OCI-LY3 (cell line): ENCODE data around the gene CNTNAP2.

Source experiments
- H2AFZ ChIP-seq: fragments of 200-600, 300-600 bp; shearing (Covaris generic); 2 replicates; pipeline ENCODE4 v1.6.0; 2014; ENCODE audit warnings: antibody characterized with exemption, low read depth, low read length
- H3K27ac ChIP-seq: fragments of 200-600, 300-600 bp; sonication (generic); 2 replicates; pipeline ENCODE4 v1.5.1; 2014; ENCODE audit warnings: mild to moderate bottlenecking, low read length, moderate library complexity, mixed read lengths
- H3K27me3 ChIP-seq: fragments of 200-600, 300-600 bp; sonication (generic); 2 replicates; pipeline ENCODE4 v1.6.1; 2014; ENCODE audit warnings: low read depth, low read length, mixed read lengths
- H3K36me3 ChIP-seq: fragments of 200-600, 300-600 bp; sonication (generic); replicated peaks from 2 replicates; pipeline ENCODE3; 2014; ENCODE audit warnings: low read depth, low read length, mixed read lengths
- H3K4me1 ChIP-seq: fragments of 300-600, 200-600 bp; sonication (generic); 2 replicates; pipeline ENCODE4 v1.6.1; 2014; ENCODE audit warnings: low read length, mixed read lengths
- H3K4me2 ChIP-seq: fragments of 200-600, 300-600 bp; sonication (generic); 2 replicates; pipeline ENCODE4 v1.6.1; 2014; ENCODE audit warnings: low read length, mixed read lengths
- H3K4me3 ChIP-seq: fragments of 300-600, 200-600 bp; sonication (generic); 2 replicates; pipeline ENCODE4 v1.5.1; 2014; ENCODE audit warnings: antibody characterized with exemption, mild to moderate bottlenecking, low read length, moderate library complexity
- H3K79me2 ChIP-seq: fragments of 300-600, 200-600 bp; shearing (Covaris generic); 2 replicates; pipeline ENCODE4 v1.6.1; 2014; ENCODE audit warnings: mild to moderate bottlenecking, low read length, mixed read lengths
- H3K9ac ChIP-seq: fragments of 300-600, 200-600 bp; shearing (Covaris generic); 2 replicates; pipeline ENCODE4 v1.6.0; 2014; ENCODE audit warnings: mild to moderate bottlenecking, low read length, moderate library complexity
- H3K9me3 ChIP-seq: fragments of 200-600, 300-600 bp; shearing (Covaris generic); 2 replicates; pipeline ENCODE4 v1.6.1; 2014; ENCODE audit warnings: low read length, mixed read lengths; ENCODE audit not compliant: insufficient read depth
- H4K20me1 ChIP-seq: fragments of 200-600, 300-600 bp; sonication (generic); 2 replicates; pipeline ENCODE4 v1.6.1; 2016; ENCODE audit warnings: low read length, mixed read lengths; ENCODE audit not compliant: insufficient read depth
- EZH2phosphoT487 ChIP-seq: fragments of 200-600 bp; shearing (Covaris generic); IDR thresholded peaks from 2 replicates; pipeline ENCODE4 v1.6.1; 2018; ENCODE audit warnings: antibody characterized with exemption, mixed run types, low read depth
- TF ChIP-seq, protein P1 (sequence below): fragments of 200-600, 300-600 bp; sonication (generic); IDR thresholded peaks from 2 replicates; pipeline ENCODE4 v1.5.1; 2014; ENCODE audit warnings: antibody characterized with exemption, low read length, low read depth

CNTNAP2 gene

DNA sequence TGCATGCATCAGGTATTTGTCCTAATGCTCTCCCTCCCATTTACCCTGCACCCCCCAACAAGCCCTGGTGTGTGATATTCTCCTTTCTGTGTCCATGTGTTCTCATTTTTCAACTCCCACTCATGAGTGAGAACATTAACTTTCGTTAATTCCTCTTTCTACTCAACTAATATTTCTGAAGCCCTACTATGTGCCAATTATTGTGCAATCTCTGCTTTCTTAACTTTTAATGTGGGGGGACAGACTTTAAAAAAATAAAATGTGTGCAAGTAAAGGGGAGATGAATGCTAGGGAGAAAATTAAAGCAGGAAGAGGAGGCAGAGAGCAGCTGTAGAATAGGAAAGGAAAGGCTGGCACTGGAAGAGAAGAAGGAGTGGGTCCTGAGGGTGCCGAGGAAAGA is 1520.0 kb downstream of the CNTNAP2 start:
- Histone ChIP-seq H2AFZ (no peak overlapping the region), H3K9me3 (no peaks in the 10 kb centered on the region), H3K36me3 (no peaks in the 10 kb centered on the region), H3K4me1 (no peaks in the 10 kb centered on the region), H3K79me2 (no peaks in the 10 kb centered on the region), H3K27ac (no peak overlapping the region), H3K9ac (no peak overlapping the region), H3K4me2 (no peak overlapping the region), H4K20me1 (no peaks in the 10 kb centered on the region), H3K27me3 (no peaks in the 10 kb centered on the region), H3K4me3 (no peak overlapping the region)
- TF ChIP-seq EZH2phosphoT487: no peak
- TF ChIP-seq, protein P1, sequence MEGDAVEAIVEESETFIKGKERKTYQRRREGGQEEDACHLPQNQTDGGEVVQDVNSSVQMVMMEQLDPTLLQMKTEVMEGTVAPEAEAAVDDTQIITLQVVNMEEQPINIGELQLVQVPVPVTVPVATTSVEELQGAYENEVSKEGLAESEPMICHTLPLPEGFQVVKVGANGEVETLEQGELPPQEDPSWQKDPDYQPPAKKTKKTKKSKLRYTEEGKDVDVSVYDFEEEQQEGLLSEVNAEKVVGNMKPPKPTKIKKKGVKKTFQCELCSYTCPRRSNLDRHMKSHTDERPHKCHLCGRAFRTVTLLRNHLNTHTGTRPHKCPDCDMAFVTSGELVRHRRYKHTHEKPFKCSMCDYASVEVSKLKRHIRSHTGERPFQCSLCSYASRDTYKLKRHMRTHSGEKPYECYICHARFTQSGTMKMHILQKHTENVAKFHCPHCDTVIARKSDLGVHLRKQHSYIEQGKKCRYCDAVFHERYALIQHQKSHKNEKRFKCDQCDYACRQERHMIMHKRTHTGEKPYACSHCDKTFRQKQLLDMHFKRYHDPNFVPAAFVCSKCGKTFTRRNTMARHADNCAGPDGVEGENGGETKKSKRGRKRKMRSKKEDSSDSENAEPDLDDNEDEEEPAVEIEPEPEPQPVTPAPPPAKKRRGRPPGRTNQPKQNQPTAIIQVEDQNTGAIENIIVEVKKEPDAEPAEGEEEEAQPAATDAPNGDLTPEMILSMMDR: no peak

DNA sequence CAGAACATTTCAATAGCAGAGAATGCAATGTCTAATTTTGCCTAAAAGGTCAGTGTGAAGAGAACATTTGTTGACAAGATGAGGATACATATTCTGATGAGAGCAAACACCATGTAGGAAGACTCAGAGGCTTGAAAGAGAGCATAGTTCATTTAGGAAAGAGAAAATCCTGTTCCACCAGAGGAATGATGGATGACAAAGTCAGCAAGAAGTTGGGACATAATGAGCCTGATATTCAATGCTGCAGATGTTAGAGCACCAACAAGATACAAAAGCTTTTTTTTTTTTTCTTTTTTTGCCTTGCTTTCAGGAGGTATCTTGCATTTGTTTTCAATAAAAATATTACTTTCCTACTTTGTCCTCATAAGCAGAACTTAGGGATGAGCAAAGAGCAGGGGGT is 1522.0 kb downstream of the CNTNAP2 start:
- TF ChIP-seq, protein P1: no peak
- TF ChIP-seq EZH2phosphoT487: no peak

DNA sequence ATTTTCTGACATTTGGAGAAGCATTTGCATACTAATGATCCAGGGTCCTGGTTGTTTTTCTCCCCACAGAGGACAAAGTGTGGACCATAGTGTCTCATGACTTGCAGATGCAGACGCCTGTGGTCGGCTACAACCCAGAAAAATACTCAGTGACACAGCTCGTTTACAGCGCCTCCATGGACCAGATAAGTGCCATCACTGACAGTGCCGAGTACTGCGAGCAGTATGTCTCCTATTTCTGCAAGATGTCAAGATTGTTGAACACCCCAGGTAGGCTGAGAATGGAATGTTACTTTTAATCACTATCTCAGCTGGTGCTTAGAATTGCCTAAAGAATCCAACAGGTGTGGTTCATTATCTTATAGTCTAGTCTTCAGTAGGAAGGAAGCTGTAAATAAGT is 1522.4 kb downstream of the CNTNAP2 start:
- no peaks in the 10 kb centered on the region for H4K20me1 ChIP-seq
- H3K4me3 ChIP-seq: no peak overlapping the region
- H2AFZ ChIP-seq: no peak overlapping the region
- no peaks in the 10 kb centered on the region for H3K9me3 ChIP-seq
- no peaks in the 10 kb centered on the region for H3K4me1 ChIP-seq
- TF ChIP-seq, protein P1: no peak
- no peak for TF ChIP-seq EZH2phosphoT487
- H3K36me3 ChIP-seq: no peaks in the 10 kb centered on the region
- no peak overlapping the region for H3K9ac ChIP-seq
- no peak overlapping the region for H3K27ac ChIP-seq
- H3K79me2 ChIP-seq: no peaks in the 10 kb centered on the region
- no peaks in the 10 kb centered on the region for H3K27me3 ChIP-seq
- H3K4me2 ChIP-seq: no peak overlapping the region

More for the DNA sequence above, 1522.0 kb downstream of the CNTNAP2 start:
- H3K27me3 ChIP-seq: no peaks in the 10 kb centered on the region
- no peaks in the 10 kb centered on the region for H3K9me3 ChIP-seq
- no peak overlapping the region for H3K4me3 ChIP-seq
- H3K79me2 ChIP-seq: no peaks in the 10 kb centered on the region
- no peak overlapping the region for H3K27ac ChIP-seq
- no peak overlapping the region for H3K4me2 ChIP-seq
- no peak overlapping the region for H3K9ac ChIP-seq
- H4K20me1 ChIP-seq: no peaks in the 10 kb centered on the region
- H3K36me3 ChIP-seq: no peaks in the 10 kb centered on the region
- H2AFZ ChIP-seq: no peak overlapping the region
- no peaks in the 10 kb centered on the region for H3K4me1 ChIP-seq

DNA sequence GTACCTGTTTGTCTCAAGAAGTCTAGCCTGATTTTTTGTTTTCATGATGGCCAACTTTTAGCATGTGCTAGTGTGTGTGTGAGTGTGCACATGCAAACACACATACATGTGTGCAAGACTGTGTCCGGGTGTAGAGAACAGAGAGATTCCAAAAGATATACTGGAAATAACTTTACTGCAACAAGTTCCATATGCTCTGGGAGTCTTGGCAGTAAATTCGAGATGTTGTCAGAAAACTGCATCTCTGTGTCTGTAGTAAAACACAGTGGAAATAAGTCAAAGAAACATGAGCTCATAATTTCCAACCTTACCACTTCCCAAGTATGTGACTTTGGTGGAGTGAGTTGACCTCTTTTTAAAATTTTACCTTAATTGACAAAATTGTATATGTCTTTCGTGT is 1523.2 kb downstream of the CNTNAP2 start:
- Histone ChIP-seq H3K9ac (no peak overlapping the region), H3K79me2 (no peaks in the 10 kb centered on the region), H3K9me3 (no peaks in the 10 kb centered on the region), H3K4me3 (no peak overlapping the region), H3K36me3 (no peaks in the 10 kb centered on the region), H3K4me2 (no peak overlapping the region), H3K27ac (no peak overlapping the region), H2AFZ (no peak overlapping the region), H4K20me1 (no peaks in the 10 kb centered on the region), H3K4me1 (no peaks in the 10 kb centered on the region), H3K27me3 (no peaks in the 10 kb centered on the region)
- TF ChIP-seq, protein P1: no peak
- TF ChIP-seq EZH2phosphoT487: no peak
